HK-2 (cell line): Measurements from ENCODE around the gene MPND.
"Not testable (repeated sequence)": the region's sequence is repeated elsewhere in the genome, so short reads cannot be mapped to it uniquely, and the experiment has no call there.

Source experiments
- DNase-seq: peaks from one replicate; pipeline ENCODE4 v3.0.0-alpha.2; 2018; ENCODE audit not compliant: unreplicated experiment

MPND gene

GRCh38 chr19:4349225-4349624 lies 5.9 kb downstream of the MPND start:
- not testable (repeated sequence) for DNase-seq

GRCh38 chr19:4350111-4350510 lies 6.7 kb downstream of the MPND start:
- no peak for DNase-seq

- DNase-seq, result no peak
Observed at GRCh38 chr19:4350726-4351125, 7.4 kb downstream of the MPND start.

GRCh38 chr19:4352701-4353121 lies 9.3 kb downstream of the MPND start:
- no peak for DNase-seq

GRCh38 chr19:4354282-4354681 lies 10.9 kb downstream of the MPND start:
- DNase-seq, result no peak

GRCh38 chr19:4354897-4355296 lies 11.5 kb downstream of the MPND start:
- no peak for DNase-seq

GRCh38 chr19:4357095-4357797 lies 13.9 kb downstream of the MPND start:
- DNase-seq, result no peak

GRCh38 chr19:4357921-4358326 lies 14.6 kb downstream of the MPND start:
- no peak for DNase-seq

GRCh38 chr19:4358709-4359626 lies 15.6 kb downstream of the MPND start:
- no peak for DNase-seq

- DNase-seq, result no peak
Observed at GRCh38 chr19:4359627-4360000, 16.3 kb downstream of the MPND start.

- no peak for DNase-seq
Observed at GRCh38 chr19:4360081-4360569, 16.8 kb downstream of the MPND start.

GRCh38 chr19:4360641-4361151 lies 17.3 kb downstream of the MPND start:
- DNase-seq, result no peak

- DNase-seq, result no peak
Observed at GRCh38 chr19:4361152-4362046, 18.0 kb downstream of the MPND start.

GRCh38 chr19:4362101-4362828 lies 18.9 kb downstream of the MPND start:
- DNase-seq, result no peak

GRCh38 chr19:4362831-4363545 lies 19.6 kb downstream of the MPND start:
- DNase-seq, result no peak

- DNase-seq, result no peak
Observed at GRCh38 chr19:4363571-4364304, 20.4 kb downstream of the MPND start.

- DNase-seq, result no peak
Observed at GRCh38 chr19:4365341-4365740, 22.0 kb downstream of the MPND start.

- DNase-seq, result no peak
Observed at GRCh38 chr19:4365791-4366665, 22.7 kb downstream of the MPND start.
